Calu3 (cell line): Measurements from ENCODE around the gene EEIG1. TPM values are rescaled to one million over a fixed set of nuclear protein-coding genes. Genes with fewer than 3 reads are reported as not detected.

Source experiments
- BruUV-seq: library from RNA; stranded (reverse); fragments of 400-500 nt; replicated peaks from 2 replicates; lab custom pipeline; 2021; lab: Mats Ljungman, UMichigan
- CTCF ChIA-PET: fragments of 300-600 bp; sonication (Branson Sonifier 250); formaldehyde crosslinking; loops from one replicate; lab custom pipeline; 2022; ENCODE audit warnings: antibody characterized with exemption; lab: Charles Lee
- DNase-seq: peaks from one replicate; pipeline ENCODE4 v3.0.0; 2022
- H3K27ac Mint-ChIP-seq: one replicate; pipeline ENCODE4 v1.8.0; 2022; ENCODE audit warnings: mixed read lengths; ENCODE audit not compliant: unreplicated experiment
- H3K27me3 Mint-ChIP-seq: one replicate; pipeline ENCODE4 v1.8.0; 2022; ENCODE audit warnings: mixed read lengths; ENCODE audit not compliant: unreplicated experiment
- H3K36me3 Mint-ChIP-seq: one replicate; pipeline ENCODE4 v1.8.0; 2022; ENCODE audit warnings: mild to moderate bottlenecking, moderate library complexity, mixed read lengths; ENCODE audit not compliant: insufficient read depth, unreplicated experiment
- H3K4me1 Mint-ChIP-seq: one replicate; pipeline ENCODE4 v1.8.0; 2022; ENCODE audit warnings: mild to moderate bottlenecking, low read depth, mixed read lengths; ENCODE audit not compliant: unreplicated experiment
- H3K4me3 Mint-ChIP-seq: one replicate; pipeline ENCODE4 v1.8.0; 2022; ENCODE audit warnings: mild to moderate bottlenecking, low read depth, moderate library complexity, mixed read lengths; ENCODE audit not compliant: unreplicated experiment
- H3K9me3 Mint-ChIP-seq: one replicate; pipeline ENCODE4 v1.8.0; 2022; ENCODE audit warnings: low read depth, mixed read lengths; ENCODE audit not compliant: unreplicated experiment
- CTCF ChIP-seq: fragments of 200-600 bp; IDR thresholded peaks from one replicate; pipeline ENCODE4 v1.8.0; 2022; ENCODE audit warnings: antibody characterized with exemption; ENCODE audit not compliant: unreplicated experiment
- intact Hi-C: fragments of 100-400 bp; cut with micrococcal nuclease; formaldehyde crosslinking; loops from one replicate; pipeline ENCODE4 v1.10.0; 2022; ENCODE audit not compliant: unreplicated experiment
- total RNA-seq: library from RNA; stranded (reverse); gene quantifications from 2 replicates; pipeline ENCODE4 v1.2.3, GENCODE V29; 2022

EEIG1 gene
- total RNA-seq, 1 experiment from 2014 or later, result 84.6 TPM

DNA sequence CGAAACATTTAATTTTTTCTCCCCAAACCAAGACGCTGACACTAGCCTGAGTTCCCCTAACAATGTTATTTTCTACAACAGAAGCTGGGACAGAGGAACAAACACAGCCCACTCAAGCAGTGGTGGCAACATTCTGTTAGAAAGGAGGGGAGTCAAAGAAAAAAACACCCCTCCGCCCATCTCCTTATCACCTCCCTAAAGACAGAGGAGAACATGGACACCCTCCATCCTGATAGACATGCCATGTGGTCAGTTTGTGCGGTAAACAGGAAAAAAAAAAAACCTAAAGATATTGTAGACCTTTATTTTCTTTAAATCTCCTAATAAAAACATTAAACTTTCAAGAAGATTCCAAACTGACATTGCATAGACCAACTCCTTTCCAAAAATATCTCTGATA is 40.2 kb downstream of the EEIG1 start:
- BruUV-seq, result no TSS peak
- intact Hi-C loops, result no loop called here
- H3K27ac Mint-ChIP-seq, result no peak overlapping the region
- no peak for TF ChIP-seq CTCF
- no peak overlapping the region for H3K4me3 Mint-ChIP-seq
- peaks cover 71% of the 10 kb centered on the region for H3K36me3 Mint-ChIP-seq
- no peaks in the 10 kb centered on the region for H3K9me3 Mint-ChIP-seq
- no peaks in the 10 kb centered on the region for H3K27me3 Mint-ChIP-seq
- CTCF ChIA-PET, result interaction anchor here (0.5 kb wide), 1 partner anchor 775 kb away, joined by 3 read pairs; no protein-coding TSS in a partner anchor
- DNase-seq, result no peak
- peaks cover 34% of the 10 kb centered on the region for H3K4me1 Mint-ChIP-seq

DNA sequence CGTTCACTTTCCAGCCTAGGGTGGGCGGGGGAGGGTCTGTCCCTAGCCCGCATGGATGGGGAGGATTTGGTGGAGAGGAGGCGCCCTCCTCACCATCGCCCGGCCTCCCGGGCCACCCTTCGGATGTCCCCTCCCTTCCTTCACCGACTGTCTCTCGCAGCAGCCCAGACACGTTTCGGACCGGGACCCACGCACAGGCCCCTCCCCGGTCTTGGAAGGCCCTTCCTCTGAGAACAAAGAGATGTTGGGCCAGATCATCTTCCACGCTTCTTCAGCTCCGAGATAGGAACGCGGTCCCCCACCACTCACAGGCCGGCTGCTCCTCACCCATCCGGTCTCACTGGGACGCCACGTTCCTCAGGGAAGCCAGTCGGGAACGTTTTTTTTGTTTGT is 42.5 kb downstream of the EEIG1 start:
- H3K27me3 Mint-ChIP-seq, result no peaks in the 10 kb centered on the region
- CTCF ChIA-PET, result interaction anchor here (1.0 kb wide), 1 partner anchor 53 kb away, joined by 3 read pairs; no protein-coding TSS in a partner anchor
- no peak for DNase-seq
- BruUV-seq, result no TSS peak
- H3K4me3 Mint-ChIP-seq, result peak overlapping the region; percentile 98
- H3K36me3 Mint-ChIP-seq, result peaks cover 70% of the 10 kb centered on the region
- H3K9me3 Mint-ChIP-seq, result no peaks in the 10 kb centered on the region
- peaks cover 43% of the 10 kb centered on the region for H3K4me1 Mint-ChIP-seq
- peak overlapping the region; percentile 97 for H3K27ac Mint-ChIP-seq
- TF ChIP-seq CTCF, result no peak
- intact Hi-C loops, result no loop called here

GRCh38 chr9:127937388-127938297 is 43.1 kb downstream of the EEIG1 start, which contains the start of gene DPM2:
Gene DPM2, minus strand, starts transcription at chr9:127937854. Its CDS starts 34 bp downstream, at chr9:127937820.
- intact Hi-C loops, result no loop called here
- Mint-ChIP-seq H3K4me1 (peaks cover 37% of the 10 kb centered on the region), H3K4me3 (peak within 1 kb of the TSS; percentile 98), H3K9me3 (no peaks in the 10 kb centered on the region), H3K27ac (peak within 1 kb of the TSS; percentile 97), H3K27me3 (no peaks in the 10 kb centered on the region), H3K36me3 (peaks cover 69% of the 10 kb centered on the region)
- TF ChIP-seq CTCF, result no peak
- CTCF ChIA-PET, result interaction anchor here (0.5 kb wide), 1 partner anchor 96 kb away, joined by 3 read pairs; no protein-coding TSS in a partner anchor
- peak; percentile 65 for DNase-seq
- BruUV-seq, result TSS peak; percentile 61

GRCh38 chr9:127937056-127937387 is 43.8 kb downstream of the EEIG1 start:
- peaks cover 63% of the 10 kb centered on the region for H3K36me3 Mint-ChIP-seq
- no peaks in the 10 kb centered on the region for H3K27me3 Mint-ChIP-seq
- peak overlapping the region; percentile 98 for H3K4me3 Mint-ChIP-seq
- intact Hi-C loops, result no loop called here
- H3K9me3 Mint-ChIP-seq, result no peaks in the 10 kb centered on the region
- H3K4me1 Mint-ChIP-seq, result peaks cover 33% of the 10 kb centered on the region
- BruUV-seq, result no TSS peak
- TF ChIP-seq CTCF, result no peak
- peak overlapping the region; percentile 97 for H3K27ac Mint-ChIP-seq
- CTCF ChIA-PET, result interaction anchor here (0.5 kb wide), 1 partner anchor 96 kb away, joined by 3 read pairs; no protein-coding TSS in a partner anchor
- DNase-seq, result no peak
